SW480 (cell line): ENCODE measurements around the gene TSC22D3.
A peak's percentile ranks its signal among the peaks of the same experiment; 100 is the strongest.
"Not testable (repeated sequence)": the region's sequence is repeated elsewhere in the genome, so short reads cannot be mapped to it uniquely, and the experiment has no call there.

Source experiments
- DNase-seq: peaks from one replicate; pipeline ENCODE4 v3.0.0-alpha.2; 2016; ENCODE audit warnings: low spot score

Gene TSC22D3

DNA sequence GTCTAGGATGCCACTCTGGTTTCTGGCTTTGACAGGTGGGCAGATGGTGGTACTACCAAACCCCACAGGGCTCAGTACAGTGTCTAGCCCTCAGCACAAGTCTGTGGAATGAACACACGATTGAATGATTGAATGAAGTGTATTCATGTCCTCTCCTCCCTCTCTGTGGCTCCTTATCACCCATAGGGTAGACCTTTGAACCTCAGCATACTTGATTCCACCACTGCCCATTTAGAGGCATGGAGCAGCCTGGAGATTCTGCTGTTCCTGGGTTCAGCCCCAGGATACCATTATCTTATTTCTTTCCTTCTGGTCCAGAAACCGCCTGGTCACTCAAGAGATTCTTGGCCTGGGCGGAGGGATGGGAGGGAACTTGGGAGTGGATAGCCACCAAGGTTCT lies 93.3 kb downstream of the TSC22D3 start:
- DNase-seq = no peak

DNA sequence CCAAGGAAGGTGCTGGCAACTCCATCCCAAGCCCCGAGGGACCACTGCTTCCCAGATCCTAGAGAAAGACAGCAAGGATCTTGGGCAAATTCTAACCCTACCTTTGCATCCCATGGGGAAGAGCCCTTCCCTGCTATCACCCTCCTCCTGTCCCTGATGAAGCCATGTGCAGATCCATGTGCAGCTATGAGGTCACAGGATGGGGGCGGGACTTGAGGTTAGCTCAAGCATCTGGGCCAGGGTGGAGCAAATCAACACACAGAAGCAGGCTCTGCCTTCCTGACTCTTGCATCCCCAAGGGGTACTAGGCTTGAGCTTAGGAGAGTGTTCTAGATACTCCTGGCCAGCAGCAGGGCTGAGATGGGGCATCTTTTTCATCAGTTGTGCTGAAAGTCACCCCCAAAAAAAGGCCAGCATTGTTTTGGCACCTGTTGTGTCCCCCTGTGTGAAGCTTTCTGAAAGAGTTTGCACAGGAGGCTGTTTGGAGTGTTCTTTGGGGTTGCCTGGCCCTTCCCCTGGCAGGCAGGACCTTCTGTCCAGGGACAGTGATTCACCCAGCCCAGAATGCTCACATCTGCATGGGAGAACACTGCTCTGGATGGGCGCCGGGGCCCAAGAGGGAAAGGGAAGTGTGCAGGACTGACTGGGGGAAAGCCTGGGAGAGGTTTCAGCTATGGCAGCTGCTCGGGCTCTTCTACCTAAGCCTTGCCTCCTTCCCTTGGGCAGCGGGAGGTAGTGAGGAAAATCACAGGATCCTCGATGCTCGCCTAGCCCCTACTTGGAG lies 96.4 kb downstream of the TSC22D3 start:
- DNase-seq = peak; percentile 63

- no peak for DNase-seq
Measured at GRCh38 chrX:107677909-107678308, 97.7 kb downstream of the TSC22D3 start.

DNA sequence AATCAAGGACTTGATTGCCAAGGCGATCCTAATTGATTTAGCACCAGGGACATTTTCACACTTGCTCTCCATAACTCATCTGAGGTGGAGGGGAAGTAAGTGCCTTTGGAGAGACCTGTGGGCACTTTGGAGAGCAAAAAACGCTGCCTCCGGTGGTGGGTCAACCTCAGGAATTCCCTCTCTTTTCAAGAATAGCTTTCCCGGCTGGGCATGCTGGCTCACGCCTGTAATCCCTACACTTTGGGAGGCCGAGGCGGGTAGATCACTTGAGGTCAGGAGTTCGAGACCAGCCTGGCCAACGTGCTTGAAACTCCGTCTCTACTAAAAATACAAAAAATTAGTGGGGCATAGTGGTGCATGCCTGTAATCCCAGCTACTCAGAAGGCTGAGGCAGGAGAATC lies 98.1 kb downstream of the TSC22D3 start:
- DNase-seq = peak; percentile 33

DNA sequence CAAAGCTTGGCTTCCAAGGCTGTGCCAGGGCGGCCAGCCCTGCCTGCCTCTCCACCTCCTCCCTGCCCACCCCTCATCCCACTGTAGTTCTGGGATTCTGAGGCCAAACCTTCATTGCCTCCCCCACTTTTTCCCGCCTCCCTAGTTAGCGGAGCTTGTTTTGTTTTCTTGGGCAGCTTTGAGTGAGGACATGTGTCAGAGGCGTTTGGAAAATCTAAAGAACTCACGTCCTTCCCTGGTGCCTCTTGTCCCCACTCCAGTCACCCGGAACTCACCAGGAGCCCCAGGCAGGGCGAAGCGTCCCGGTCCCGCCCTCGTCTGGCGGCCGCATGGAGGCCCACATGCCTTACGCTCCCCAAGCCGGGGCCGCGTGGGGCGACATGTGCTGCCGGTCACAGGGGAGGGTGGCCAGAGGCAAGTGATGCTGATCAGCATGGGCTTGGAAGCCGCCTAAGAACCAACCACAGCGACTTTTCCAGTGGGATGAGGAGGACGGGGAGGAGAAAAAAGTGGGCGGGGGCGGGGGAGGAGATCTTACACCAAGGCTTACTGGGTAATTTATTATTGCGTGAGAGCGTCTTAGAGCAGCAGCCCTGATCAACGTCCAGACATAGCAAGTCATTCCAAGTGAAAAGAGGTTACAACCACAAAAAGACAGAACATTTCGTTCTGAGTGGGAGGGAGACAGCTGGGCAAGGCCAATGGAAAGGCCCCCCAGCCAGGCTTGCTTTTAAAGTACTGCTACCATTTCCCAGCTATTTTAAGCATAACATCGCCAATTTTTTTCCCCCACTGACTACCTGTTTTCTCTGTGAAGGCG lies 98.8 kb downstream of the TSC22D3 start:
- peak; percentile 74 for DNase-seq

DNA sequence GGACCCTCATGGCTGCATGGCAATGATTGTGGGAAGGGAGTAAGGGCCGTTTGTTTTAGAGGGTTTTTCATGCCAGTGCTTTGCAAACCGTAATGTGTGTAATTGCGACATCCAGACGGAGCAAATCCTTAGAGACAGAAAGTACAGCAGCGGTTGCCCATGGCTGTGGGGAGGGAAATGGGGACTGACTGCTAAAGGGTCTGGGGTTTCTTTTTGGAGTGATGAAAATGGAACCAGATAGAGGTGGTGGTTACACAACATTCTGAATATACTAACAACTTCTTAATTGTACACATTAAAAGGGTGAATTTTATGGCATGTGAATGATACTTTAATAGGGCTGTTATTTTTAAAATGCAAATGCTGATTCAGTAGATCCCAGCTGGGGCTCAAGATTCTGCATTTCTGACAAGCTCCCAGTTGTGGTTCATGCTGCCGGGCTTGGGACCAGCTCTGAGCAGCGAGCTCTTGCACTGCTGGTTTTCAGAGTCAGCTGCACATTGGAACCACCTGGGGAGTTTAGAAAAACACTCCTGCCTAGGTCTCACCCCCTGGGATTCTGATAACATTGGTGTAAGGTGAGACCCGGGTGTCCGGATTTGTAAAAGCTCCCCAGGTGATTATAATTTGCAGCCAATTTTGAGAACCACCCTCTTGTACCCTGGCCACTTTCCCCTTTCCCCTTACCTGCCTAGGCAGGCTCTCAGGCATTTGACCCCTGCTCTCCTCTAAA lies 99.6 kb downstream of the TSC22D3 start:
- no peak for DNase-seq

DNA sequence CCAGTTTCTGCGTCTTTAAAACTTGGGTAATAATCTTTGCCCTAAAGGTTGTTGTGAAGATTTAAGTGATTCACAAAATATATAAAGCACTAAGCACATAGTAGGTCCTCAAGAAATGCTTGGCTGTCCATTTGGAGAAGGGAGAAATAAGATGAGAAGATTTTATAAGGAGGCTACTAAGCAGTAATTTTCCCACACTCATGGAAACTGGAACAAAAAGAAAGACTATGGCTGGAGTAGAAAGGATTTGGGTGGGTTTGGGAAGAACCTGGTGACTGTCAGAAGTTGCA lies 100.3 kb downstream of the TSC22D3 start:
- DNase-seq = no peak

DNA sequence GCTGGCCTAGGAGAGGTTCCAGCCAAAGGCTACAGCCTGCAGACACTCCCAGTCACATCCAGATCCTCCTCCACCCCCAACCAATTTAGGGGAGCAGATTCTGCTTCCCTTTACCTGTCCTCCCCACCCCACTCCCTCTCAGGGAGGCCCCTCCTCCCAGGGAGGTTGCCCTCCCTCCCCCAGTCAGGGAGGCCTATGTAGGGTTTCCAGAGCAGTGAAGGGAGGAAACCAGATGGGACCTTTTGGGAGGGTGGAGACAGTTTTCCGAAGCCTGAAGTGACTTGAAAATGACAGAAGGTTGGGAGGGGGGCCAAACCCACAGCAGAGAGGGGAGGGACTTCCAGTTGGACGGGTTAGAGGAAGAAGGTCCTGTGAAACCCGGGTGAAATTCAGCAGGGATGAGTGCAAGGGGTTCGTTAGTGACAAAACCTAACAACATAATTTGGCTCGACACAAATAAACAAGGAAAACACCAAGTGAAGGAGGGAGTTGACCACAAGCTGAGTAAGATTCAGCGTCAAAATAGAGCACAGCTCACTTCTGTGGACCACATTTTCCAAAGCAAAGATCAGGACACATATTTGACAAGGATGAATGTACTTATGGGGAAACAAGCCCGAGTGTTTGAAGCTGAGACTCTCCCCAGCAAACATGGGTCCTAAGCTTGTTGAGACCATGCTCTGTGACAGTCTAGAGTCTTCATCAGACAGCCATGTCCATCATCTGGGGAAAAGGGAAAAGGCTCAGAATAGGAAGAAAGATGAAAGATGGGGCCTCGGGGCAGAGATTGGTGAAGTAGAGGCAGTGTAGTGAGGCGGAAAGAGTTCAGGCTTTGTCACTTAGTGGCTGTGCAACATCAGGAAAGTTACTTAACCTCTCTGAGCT lies 100.9 kb downstream of the TSC22D3 start:
- DNase-seq = no peak

GRCh38 chrX:107673933-107674479 lies 101.6 kb downstream of the TSC22D3 start:
- peak; percentile 79 for DNase-seq

- DNase-seq = no peak
Measured at GRCh38 chrX:107673431-107673830, 102.2 kb downstream of the TSC22D3 start.

GRCh38 chrX:107672955-107673378 lies 102.6 kb downstream of the TSC22D3 start:
- DNase-seq = peak; percentile 86

- not testable (repeated sequence) for DNase-seq
Measured at GRCh38 chrX:107671256-107671655, 104.3 kb downstream of the TSC22D3 start.

DNA sequence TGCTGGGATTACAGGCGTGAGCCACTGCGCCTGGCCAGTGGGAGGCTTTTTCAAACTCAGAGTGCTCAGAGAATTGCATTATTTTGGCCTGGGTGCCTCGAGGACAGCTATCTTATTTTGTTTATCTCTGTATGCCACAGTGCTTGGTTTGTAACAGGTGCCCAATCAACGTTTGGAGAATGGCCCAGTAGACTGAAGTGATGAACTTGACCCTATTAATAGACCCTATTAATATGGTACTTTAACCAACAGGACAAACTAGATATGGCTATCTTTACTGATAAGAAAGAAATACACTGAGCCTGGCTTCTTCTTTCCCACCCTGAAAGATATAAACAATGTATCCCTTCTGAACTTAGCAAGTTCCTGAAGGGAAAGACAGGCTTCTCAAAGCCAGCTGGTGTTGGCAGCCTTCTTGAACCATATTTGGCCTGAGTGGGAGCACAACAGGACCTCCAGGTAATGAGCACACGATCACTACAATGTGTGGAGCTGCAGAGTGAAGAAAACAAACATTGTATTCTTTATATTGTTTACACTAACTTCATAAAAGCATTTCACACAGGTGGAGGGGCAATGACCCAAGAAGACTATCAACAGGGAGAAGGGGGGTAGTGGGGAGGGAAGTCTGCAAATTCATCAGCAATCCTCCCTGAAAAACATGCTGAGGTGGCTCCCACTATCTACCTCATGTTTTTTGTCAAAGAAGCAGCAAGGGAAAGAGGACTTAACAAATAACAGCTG lies 105.5 kb downstream of the TSC22D3 start:
- DNase-seq = no peak

- DNase-seq = no peak
Measured at GRCh38 chrX:107669261-107669660, 106.3 kb downstream of the TSC22D3 start.

DNA sequence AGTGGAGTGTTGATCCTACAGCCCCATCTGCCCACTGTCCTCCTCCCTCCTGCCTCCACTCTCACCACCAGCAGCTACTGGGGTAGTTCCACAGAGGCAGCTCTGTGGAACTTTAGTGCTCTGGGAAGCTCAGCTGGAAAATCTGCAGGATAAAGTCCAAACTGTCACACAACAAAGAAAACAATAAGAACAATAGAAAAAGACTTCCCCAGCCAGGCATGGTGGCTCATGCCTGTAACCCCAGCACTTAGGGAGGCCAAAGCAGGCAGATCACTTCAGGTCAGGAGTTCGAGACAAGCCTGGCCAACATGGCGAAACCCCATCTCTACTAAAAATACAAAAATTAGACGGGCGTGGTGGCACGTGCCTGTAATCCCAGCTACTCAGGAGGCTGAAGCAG lies 106.9 kb downstream of the TSC22D3 start:
- DNase-seq = not testable (repeated sequence)

DNA sequence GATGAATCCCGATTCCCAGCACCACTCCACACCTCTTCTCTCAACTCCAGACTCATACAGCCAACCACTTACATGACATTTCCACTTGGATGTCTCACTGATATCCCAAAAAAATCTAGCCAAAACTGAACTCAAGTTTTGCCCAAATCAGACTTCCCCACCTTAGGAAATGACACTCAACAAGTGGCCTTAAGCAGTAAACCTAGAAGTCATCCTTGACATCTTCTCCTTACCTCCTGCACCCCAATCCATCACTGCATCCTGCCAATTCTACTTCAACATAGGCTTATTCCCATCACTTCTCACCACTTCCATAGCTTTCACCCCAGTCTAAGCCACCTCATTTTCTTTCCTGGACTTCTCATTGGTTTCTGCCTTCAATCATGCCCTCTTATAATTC lies 108.2 kb downstream of the TSC22D3 start:
- DNase-seq = no peak

- no peak for DNase-seq
Measured at GRCh38 chrX:107666931-107667330, 108.7 kb downstream of the TSC22D3 start.
